Heart right ventricle (tissue), 16 donors: Measurements from ENCODE around the gene LGR6. TPM values are rescaled to one million over a fixed set of nuclear protein-coding genes. Genes with fewer than 3 reads are reported as not detected.
A peak's percentile ranks its signal among the peaks of the same experiment; 100 is the strongest.

Experiments
- ATAC-seq, 8 donors: fragments of 200-7000 bp; cut with Tn5 transposase; one replicate each; pipeline ENCODE4 v1.9.1; 2020; ENCODE audit warnings: mild to moderate bottlenecking in 8 of 8, moderate library complexity in 8 of 8, moderate number of reproducible peaks in 1 of 8
- DNase-seq, 2 donors: peaks; one replicate each; pipeline ENCODE4 v3.0.0-alpha.2; 2020
- H3K27ac ChIP-seq, 10 donors: fragments of 200-600 bp; sonication (generic) in 2 of 10; one replicate each; pipeline versions ENCODE4 v1.5.0 to v1.8.0; 2020 to 2022; ENCODE audit warnings: mild to moderate bottlenecking in 3 of 10
- H3K27me3 ChIP-seq, 7 donors: fragments of 200-600 bp; one replicate each; pipeline ENCODE4 v1.8.0; 2021 to 2022; ENCODE audit warnings: mild to moderate bottlenecking in 2 of 7
- H3K36me3 ChIP-seq, 9 donors: fragments of 200-600 bp; sonication (generic) in 1 of 9; one replicate each; pipeline versions ENCODE4 v1.5.0 to v1.8.0; 2020 to 2022; ENCODE audit warnings: mild to moderate bottlenecking in 2 of 9
- H3K4me1 ChIP-seq, 9 donors: fragments of 200-600 bp; sonication (generic) in 1 of 9; one replicate each; pipeline versions ENCODE4 v1.5.0 to v1.8.0; 2020 to 2022; ENCODE audit warnings: mild to moderate bottlenecking in 4 of 9
- H3K4me3 ChIP-seq, 10 donors: fragments of 200-600 bp; sonication (generic) in 2 of 10; one replicate each; pipeline versions ENCODE4 v1.5.0 to v1.8.0; 2020 to 2022; ENCODE audit warnings: mild to moderate bottlenecking in 7 of 10, moderate library complexity in 2 of 10
- H3K9me3 ChIP-seq, 11 donors: fragments of 200-600 bp in 10 of 11; sonication (generic) in 2 of 11; one replicate each; pipeline versions ENCODE4 v1.5.0 to v1.8.0; 2013 to 2022; ENCODE audit warnings: mild to moderate bottlenecking in 2 of 11, control low read depth in 1 of 11, moderate library complexity in 1 of 11
- CTCF ChIP-seq, 9 donors: fragments of 200-600 bp; sonication (generic) in 2 of 9; IDR thresholded peaks; one replicate each; pipeline versions ENCODE4 v1.5.0 to v1.8.0; 2021 to 2022; ENCODE audit warnings: antibody characterized with exemption in 9 of 9, mild to moderate bottlenecking in 5 of 9, moderate library complexity in 1 of 9
- WGBS, 2 donors: extraction: QIAGEN DNeasy Blood & Tissue Kit; methylation state at CpG; one replicate each; pipeline ENCODE4 v1.1.7; 2013; ENCODE audit warnings: inconsistent platforms in 1 of 2; 5-methylcytosine and 5-hydroxymethylcytosine counted together
- intact Hi-C, 10 donors: fragments of 100-400 bp; cut with DNase I; formaldehyde crosslinking; loops; one replicate each; pipeline versions ENCODE4 v1.11.1 to v1.14.2; 2022
- polyA plus RNA-seq, 2 donors: library from polyadenylated mRNA; stranded (reverse); fragments of 200-250 nt; gene quantifications; one replicate each; pipeline ENCODE4 v1.2.3, GENCODE V29; 2013
- total RNA-seq, 10 donors: library from RNA; stranded (reverse); fragmentation: NEBNext Ultra II Directional in 3 of 10; extraction: Animal tissue kit (Norgen Biotek cat#: 25700) in 3 of 10; gene quantifications; one replicate each; pipeline versions ENCODE4 v1.2.1 to v1.2.4, GENCODE V29; 2021 to 2023
- donor health status: Arrhythmogenic right ventricular cardiomyopathy.
- donor health status: ischemic (EF 13 %, LVEDD 7.1; RV severe dilation, severe dysfunction).
- donor health status: healthy with polysubstance abuse.
- donor health status: DM: no; HTN: yes; CAD: no.
- donor health status: DM: no; HTN: no; CAD: no.
- donor health status: ischemic (EF 25% LVEDD 6.9; RV normal size, moderate dysfunction).
- donor health status: ischemic (EF 25% LVEDD 5.7; RV mildly dilated, moderate dysfunction).
- donor health status: healthy.
- donor health status: DM: yes; HTN: yes; CAD: no.
- donor health status: Ischemic cardiomyopathy.
- donor health status: ischemic (EF 35%, LVEDD 5.7; RV mildly dilated, moderate dysfunction).
- donor health status: nonischemic (EF 11% LVEDD 7.7; RV severe dilation, severe dysfunction).
- donor health status: DM: yes; HTN: yes; CAD: no.
- donor health status: PGD.
- donor health status: ischemic (EF 29% LVEDD 5.4; RV normal size, mild dysfunction).
- donor health status: nonischemic (EF 23%, LVEDD 6.1; RV moderate dilation, normal function).

Gene LGR6
- total and polyA plus RNA-seq, 12 donors = 0.19 to 13.5 (median 2.2) TPM

- H3K36me3 ChIP-seq = no peaks in the 10 kb centered on the region
- TF ChIP-seq CTCF (IDR thresholded peaks at IDR 0.05) = peak in 2 of 9 donors; percentile 18 to 48
- no peaks in the 10 kb centered on the region for H3K27me3 ChIP-seq
- H3K27ac ChIP-seq = peak within 1 kb of the TSS in 4 of 10 donors; percentile 9 to 93 (median 54)
- ATAC-seq (peak in 4 of 8 donors; percentile 11 to 43 (median 36)), DNase-seq (no peak)
- WGBS, 2 donors = 78% methylated on average over 17 of the region's 17 CpGs
- peaks cover 0 to 50% (median under 1%) of the 10 kb centered on the region in 9 donors for H3K4me1 ChIP-seq
- peak within 1 kb of the TSS in 5 of 10 donors; percentile 8 to 61 (median 18) for H3K4me3 ChIP-seq
- intact Hi-C loops = no loop called here
- no peaks in the 10 kb centered on the region for H3K9me3 ChIP-seq
Measured at GRCh38 chr1:202160377-202160940, 33.1 kb upstream of the LGR6 start, which contains the start of gene PTPN7. TSS of gene PTPN7 (minus strand) at chr1:202160602. CDS start at chr1:202159402, 1,200 bp downstream.

- peak overlapping the region in 2 of 10 donors; percentile 70 to 93 for H3K27ac ChIP-seq
- intact Hi-C loops = no loop called here
- peak overlapping the region in 1 of 10 donors; percentile 61 for H3K4me3 ChIP-seq
- ATAC-seq = peak in 1 of 8 donors; percentile 14
- H3K9me3 ChIP-seq = no peaks in the 10 kb centered on the region
- H3K27me3 ChIP-seq = no peaks in the 10 kb centered on the region
- no peak for TF ChIP-seq CTCF (IDR thresholded peaks at IDR 0.05)
- no peaks in the 10 kb centered on the region for H3K36me3 ChIP-seq
- H3K4me1 ChIP-seq = peaks cover 0 to 47% (median 0%) of the 10 kb centered on the region in 9 donors
- WGBS, 2 donors = 79 to 80% methylated on average over 22 of the region's 22 CpGs
- DNase-seq = no peak
Measured at GRCh38 chr1:202161151-202162046, 32.2 kb upstream of the LGR6 start.

GRCh38 chr1:202162047-202162417, 31.6 kb upstream of the LGR6 start:
- no peaks in the 10 kb centered on the region for H3K36me3 ChIP-seq
- intact Hi-C loops = no loop called here
- H3K4me1 ChIP-seq = peaks cover 0 to 47% (median 0%) of the 10 kb centered on the region in 9 donors
- 69 to 74% methylated on average over 4 of the region's 4 CpGs for WGBS, 2 donors
- DNase-seq (no peak), ATAC-seq (peak in 1 of 8 donors; percentile 6)
- H3K4me3 ChIP-seq = peak overlapping the region in 1 of 10 donors; percentile 61
- no peak for TF ChIP-seq CTCF (IDR thresholded peaks at IDR 0.05)
- H3K27me3 ChIP-seq = no peaks in the 10 kb centered on the region
- H3K9me3 ChIP-seq = no peaks in the 10 kb centered on the region
- H3K27ac ChIP-seq = peak overlapping the region in 2 of 10 donors; percentile 30 to 93

GRCh38 chr1:202162418-202163280, 30.9 kb upstream of the LGR6 start:
- no peak for ATAC-seq
- H3K27ac ChIP-seq = peak overlapping the region in 1 of 10 donors; percentile 93
- peak overlapping the region in 1 of 10 donors; percentile 61 for H3K4me3 ChIP-seq
- no peak for DNase-seq
- WGBS, 2 donors = 60 to 66% methylated on average over 15 of the region's 15 CpGs
- H3K9me3 ChIP-seq = no peaks in the 10 kb centered on the region
- H3K27me3 ChIP-seq = no peaks in the 10 kb centered on the region
- no peaks in the 10 kb centered on the region for H3K36me3 ChIP-seq
- TF ChIP-seq CTCF (IDR thresholded peaks at IDR 0.05) = no peak
- H3K4me1 ChIP-seq = peaks cover 0 to 47% (median 0%) of the 10 kb centered on the region in 9 donors
- intact Hi-C loops = no loop called here
